HT-29 (cell line): ENCODE results near the gene PPP1R16B. TPM values are rescaled to one million over a fixed set of nuclear protein-coding genes. Genes with fewer than 3 reads are reported as not detected.
A peak's percentile ranks its signal among the peaks of the same experiment; 100 is the strongest.

Experiments
- DNase-seq: peaks from one replicate; pipeline ENCODE4 v3.0.0-alpha.2; 2015; ENCODE audit warnings: low spot score
- total RNA-seq: library from RNA; depleted of rRNA; stranded (reverse); fragments of >200 nt; shearing (Covaris generic); gene quantifications from 2 replicates; pipeline ENCODE4 v1.2.3, GENCODE V29; 2014; rRNA removed

The PPP1R16B gene
- not detected in 2 replicates for total RNA-seq

- DNase-seq, result no peak
These were observed at the start of gene PPP1R16B for GRCh38 chr20:38805502-38805957. TSS of gene PPP1R16B (plus strand) at chr20:38805697. CDS start at chr20:38835926, 30,229 bp downstream.

DNA sequence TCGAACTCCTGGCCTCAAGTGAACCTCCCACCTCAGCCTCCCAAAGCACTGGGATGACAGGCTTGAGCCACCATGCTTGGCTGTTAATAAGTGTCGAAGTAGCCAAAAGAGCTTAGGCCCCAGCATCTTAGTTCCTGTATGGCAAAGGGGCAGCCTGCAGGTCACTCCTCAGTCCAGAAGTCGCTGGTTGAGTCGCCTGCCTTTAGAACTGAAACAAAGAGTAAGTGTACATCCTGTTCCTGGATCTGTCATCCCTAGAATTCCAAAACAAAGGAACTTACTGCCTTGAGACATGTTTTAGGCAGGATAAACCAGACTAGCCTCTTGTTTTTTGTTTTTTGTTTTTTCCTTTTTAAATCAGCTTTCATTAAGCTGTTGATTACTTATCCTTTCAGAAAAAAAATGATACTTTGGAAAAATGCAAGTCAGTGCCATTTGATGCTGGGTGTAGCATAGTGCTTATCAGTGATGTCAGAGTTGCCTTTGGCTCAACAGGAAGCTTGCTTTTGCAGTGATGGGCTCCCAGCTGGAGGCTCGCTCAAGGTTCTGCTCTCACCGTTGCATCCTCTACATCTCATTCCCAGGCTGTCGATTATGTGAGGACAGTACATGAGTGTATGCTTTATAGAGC lies 48.2 kb upstream of the PPP1R16B start:
- DNase-seq, result no peak

GRCh38 chr20:38759106-38759505 lies 46.4 kb upstream of the PPP1R16B start:
- DNase-seq, result no peak

GRCh38 chr20:38760978-38761377 lies 44.5 kb upstream of the PPP1R16B start:
- DNase-seq, result no peak

GRCh38 chr20:38762174-38762573 lies 43.3 kb upstream of the PPP1R16B start:
- no peak for DNase-seq

- no peak for DNase-seq
These were observed 41.9 kb upstream of the PPP1R16B start for GRCh38 chr20:38763616-38764015.

GRCh38 chr20:38764567-38765318 lies 40.8 kb upstream of the PPP1R16B start:
- peak; percentile 84 for DNase-seq

GRCh38 chr20:38766071-38766470 lies 39.4 kb upstream of the PPP1R16B start:
- no peak for DNase-seq

DNA sequence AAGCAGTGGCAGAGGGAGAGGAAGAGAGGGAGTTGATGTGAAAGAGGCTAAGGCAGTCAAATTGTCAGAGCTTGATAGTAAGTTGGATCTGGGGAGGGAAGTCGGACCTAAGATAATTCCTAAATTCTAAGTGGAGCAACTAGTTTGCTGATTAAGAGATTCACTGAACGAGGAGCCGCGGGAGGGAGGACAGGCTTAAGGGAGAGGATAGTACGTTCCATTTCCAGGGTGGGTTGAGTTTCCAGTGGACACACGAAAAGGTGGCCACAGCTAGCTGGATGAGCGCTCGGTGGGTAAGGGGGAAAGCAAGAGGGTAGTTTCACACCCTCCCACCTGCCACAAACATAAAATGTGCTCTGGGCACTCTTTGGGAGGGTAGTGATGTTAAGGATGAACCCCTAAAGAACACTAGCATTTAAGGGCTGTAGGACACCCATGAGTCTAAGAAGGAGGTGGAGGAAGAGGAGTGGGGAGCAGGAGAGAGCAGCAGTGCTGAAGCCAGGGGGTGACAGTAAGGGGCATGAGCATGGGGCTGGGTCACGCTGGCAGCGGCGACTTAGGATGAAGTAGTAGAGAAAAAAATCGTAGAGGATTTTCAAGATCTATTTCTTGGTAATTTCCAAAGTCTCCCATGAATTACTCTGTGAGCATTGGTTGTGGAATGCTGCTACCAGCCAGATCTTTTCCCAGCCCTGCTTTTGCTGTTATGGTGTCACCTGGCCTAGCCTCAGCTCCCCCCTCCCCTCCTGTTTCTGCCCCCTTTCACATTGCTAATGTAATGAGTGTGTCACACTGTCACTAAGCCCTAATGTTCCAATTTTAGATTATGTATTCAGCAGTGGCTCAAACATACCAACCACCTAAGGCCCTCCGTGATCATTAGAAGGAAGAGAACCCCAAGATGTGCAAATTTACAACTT lies 35.9 kb upstream of the PPP1R16B start:
- no peak for DNase-seq

DNA sequence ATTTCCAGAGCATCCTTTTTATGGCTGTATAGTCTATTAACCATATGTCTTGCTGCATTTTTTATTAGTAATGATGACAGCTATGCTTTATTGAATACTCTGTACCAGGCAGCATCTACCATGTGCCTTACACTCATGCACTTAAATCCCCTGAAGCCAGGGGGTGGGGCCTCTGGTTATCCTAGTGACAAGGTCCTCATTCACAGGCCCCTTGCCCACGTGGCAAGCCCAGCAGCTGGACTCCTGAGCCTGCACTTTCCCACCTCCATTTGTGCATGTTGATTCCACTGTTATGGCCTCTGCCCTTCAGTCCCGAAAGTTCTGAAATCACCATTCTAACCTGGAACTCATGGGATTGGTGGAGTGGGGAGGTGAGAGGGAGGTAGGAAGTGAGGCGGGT lies 35.0 kb upstream of the PPP1R16B start:
- no peak for DNase-seq

GRCh38 chr20:38770970-38771369 lies 34.5 kb upstream of the PPP1R16B start:
- DNase-seq, result no peak

GRCh38 chr20:38771621-38772020 lies 33.9 kb upstream of the PPP1R16B start:
- no peak for DNase-seq

DNA sequence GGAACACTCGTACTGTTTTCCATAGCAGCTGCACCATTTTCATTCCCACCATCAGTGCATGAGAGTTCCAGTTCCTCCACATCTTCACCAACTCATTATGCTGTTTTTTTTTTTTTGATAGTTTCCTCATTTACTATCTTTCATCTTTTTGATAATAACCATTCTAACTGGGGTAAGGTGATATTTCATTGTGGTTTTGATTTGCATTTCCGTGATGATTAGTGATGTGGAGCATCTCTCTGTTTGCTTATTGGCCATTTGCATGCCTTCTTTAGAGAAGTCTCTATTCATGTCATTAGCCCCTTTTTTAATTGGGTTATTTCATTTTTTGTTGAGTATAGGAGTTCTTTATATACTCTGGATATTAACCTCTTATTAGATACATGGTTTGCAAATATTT lies 31.3 kb upstream of the PPP1R16B start:
- no peak for DNase-seq

DNA sequence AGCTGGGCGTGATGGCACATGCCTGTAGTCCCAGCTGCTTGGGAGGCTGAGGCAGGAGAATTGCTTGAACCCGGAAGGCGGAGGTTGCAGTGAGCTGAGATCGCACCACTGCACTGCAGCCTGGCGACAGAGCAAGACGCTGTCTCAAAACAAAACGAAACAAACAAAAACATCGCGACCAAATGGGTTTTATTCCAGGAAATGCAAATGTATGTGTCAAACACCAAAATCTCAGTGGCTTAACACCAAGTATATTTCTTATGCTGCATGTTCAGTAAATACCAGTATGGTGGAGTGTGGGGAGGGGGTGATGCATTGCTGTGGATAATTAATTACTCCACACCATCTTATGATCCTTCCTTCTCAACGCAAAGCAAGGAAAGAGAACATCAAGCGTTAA lies 29.1 kb upstream of the PPP1R16B start:
- DNase-seq, result no peak

DNA sequence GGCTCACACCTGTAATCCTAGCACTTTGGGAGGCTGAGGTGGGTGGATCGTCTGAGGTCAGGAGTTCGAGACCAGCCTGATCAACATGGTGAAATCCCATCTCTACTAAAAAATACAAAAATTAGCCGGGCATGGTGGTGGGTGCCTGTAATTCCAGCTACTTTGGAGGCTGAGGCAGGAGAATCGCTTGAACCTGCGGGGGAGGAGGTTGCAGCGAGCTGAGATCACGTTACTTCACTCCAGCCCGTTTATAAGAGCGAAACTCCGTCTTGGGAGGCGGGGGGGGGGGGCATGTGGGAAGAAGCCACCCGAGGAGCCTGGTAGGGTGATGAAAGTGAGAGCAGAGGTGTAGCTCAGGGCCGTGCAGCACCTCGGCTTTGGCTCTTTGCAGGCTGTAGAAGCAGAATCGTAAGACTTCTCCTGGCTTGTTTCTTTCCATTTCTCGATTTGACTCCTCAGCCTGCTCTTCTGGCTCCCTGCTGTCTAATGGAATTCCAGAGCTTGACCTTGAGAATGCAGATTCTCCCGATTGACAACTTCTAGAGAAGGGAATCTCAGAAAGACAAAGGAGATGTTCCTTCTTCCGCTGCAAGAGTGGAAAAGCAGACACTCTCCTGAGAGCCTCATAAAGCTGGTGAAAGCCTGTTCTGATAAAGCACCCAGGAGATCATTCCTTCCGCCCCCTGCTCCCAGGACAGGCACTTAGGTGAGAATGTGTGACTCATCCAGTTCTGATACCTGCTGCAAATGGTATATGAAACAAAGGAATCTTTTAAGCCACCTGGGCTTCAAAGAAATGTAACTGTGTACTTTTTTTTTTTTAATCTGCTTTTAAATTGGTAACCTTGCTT lies 26.0 kb upstream of the PPP1R16B start:
- peak; percentile 83 for DNase-seq

- DNase-seq, result no peak
These were observed 23.2 kb upstream of the PPP1R16B start for GRCh38 chr20:38782275-38782674.

DNA sequence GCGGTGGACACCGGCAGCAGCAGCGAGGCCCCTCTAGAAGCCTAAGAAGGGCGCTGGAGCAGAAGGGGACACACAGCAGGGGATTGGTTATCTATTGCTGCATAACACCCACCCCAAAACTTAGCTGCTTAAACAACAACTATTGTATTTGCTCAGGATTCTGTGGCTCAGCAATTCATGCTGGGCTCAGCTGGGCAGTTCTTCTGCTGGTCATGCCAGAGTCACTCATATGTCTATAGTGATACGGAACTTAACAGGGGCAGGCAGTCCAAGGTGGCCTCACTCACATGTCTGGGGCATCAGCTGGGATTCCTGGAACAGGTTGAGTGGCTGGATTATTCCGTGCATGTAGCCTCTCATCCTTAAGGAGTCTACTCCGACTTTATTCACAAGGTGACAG lies 17.6 kb upstream of the PPP1R16B start:
- DNase-seq, result no peak

GRCh38 chr20:38789503-38790199 lies 15.8 kb upstream of the PPP1R16B start:
- DNase-seq, result no peak

- peak; percentile 62 for DNase-seq
These were observed 15.1 kb upstream of the PPP1R16B start for GRCh38 chr20:38790200-38791053.
